Stimulated activated CD8-positive, alpha-beta memory T cell treated with anti-CD3 and anti-CD28 coated beads, Interleukin-15, amount 100 ng/mL, for 48 hours (primary cell): Measurements from ENCODE around the gene MYO5A.
"Not testable (repeated sequence)": the region's sequence is repeated elsewhere in the genome, so short reads cannot be mapped to it uniquely, and the experiment has no call there.

Source experiments
- DNase-seq, 2 donors: peaks; one replicate each; pipeline ENCODE4 v3.0.0-alpha.2; 2020; ENCODE audit warnings: low read depth in 2 of 2

Gene MYO5A

GRCh38 chr15:52505151-52505550 is 23.5 kb downstream of the MYO5A start:
- DNase-seq: no peak

- no peak for DNase-seq
These were observed 24.7 kb downstream of the MYO5A start for GRCh38 chr15:52503788-52504496.

- DNase-seq: no peak
These were observed 26.1 kb downstream of the MYO5A start for GRCh38 chr15:52502608-52503007.

- no peak for DNase-seq
These were observed 29.2 kb downstream of the MYO5A start for GRCh38 chr15:52499506-52499905.

- DNase-seq: no peak
These were observed 30.0 kb downstream of the MYO5A start for GRCh38 chr15:52498706-52499105.

GRCh38 chr15:52496776-52497470 is 31.8 kb downstream of the MYO5A start:
- DNase-seq: peak; percentile 21 to 59

- no peak for DNase-seq
These were observed 32.5 kb downstream of the MYO5A start for GRCh38 chr15:52496175-52496574.

GRCh38 chr15:52495125-52495524 is 33.6 kb downstream of the MYO5A start:
- DNase-seq: no peak

GRCh38 chr15:52493968-52494367 is 34.7 kb downstream of the MYO5A start:
- DNase-seq: no peak

GRCh38 chr15:52492132-52492531 is 36.5 kb downstream of the MYO5A start:
- no peak for DNase-seq

- no peak for DNase-seq
These were observed 37.2 kb downstream of the MYO5A start for GRCh38 chr15:52491472-52491871.

GRCh38 chr15:52489430-52489829 is 39.2 kb downstream of the MYO5A start:
- not testable (repeated sequence) for DNase-seq

GRCh38 chr15:52488830-52489229 is 39.9 kb downstream of the MYO5A start:
- no peak for DNase-seq

GRCh38 chr15:52486003-52486996 is 42.4 kb downstream of the MYO5A start:
- no peak for DNase-seq

GRCh38 chr15:52485290-52485689 is 43.4 kb downstream of the MYO5A start:
- DNase-seq: no peak

GRCh38 chr15:52483707-52484106 is 45.0 kb downstream of the MYO5A start:
- DNase-seq: no peak

- DNase-seq: no peak
These were observed 46.8 kb downstream of the MYO5A start for GRCh38 chr15:52481915-52482314.

- DNase-seq: no peak
These were observed 47.7 kb downstream of the MYO5A start for GRCh38 chr15:52480990-52481389.

GRCh38 chr15:52466716-52467115 is 62.0 kb downstream of the MYO5A start:
- DNase-seq: no peak

- DNase-seq: peak; percentile 64 to 66
These were observed 62.5 kb downstream of the MYO5A start for GRCh38 chr15:52466134-52466701.

- no peak for DNase-seq
These were observed 64.2 kb downstream of the MYO5A start for GRCh38 chr15:52464478-52464877.

GRCh38 chr15:52464040-52464439 is 64.6 kb downstream of the MYO5A start:
- no peak for DNase-seq
